ENCODE results near the gene GAN.

Gene GAN

DNA sequence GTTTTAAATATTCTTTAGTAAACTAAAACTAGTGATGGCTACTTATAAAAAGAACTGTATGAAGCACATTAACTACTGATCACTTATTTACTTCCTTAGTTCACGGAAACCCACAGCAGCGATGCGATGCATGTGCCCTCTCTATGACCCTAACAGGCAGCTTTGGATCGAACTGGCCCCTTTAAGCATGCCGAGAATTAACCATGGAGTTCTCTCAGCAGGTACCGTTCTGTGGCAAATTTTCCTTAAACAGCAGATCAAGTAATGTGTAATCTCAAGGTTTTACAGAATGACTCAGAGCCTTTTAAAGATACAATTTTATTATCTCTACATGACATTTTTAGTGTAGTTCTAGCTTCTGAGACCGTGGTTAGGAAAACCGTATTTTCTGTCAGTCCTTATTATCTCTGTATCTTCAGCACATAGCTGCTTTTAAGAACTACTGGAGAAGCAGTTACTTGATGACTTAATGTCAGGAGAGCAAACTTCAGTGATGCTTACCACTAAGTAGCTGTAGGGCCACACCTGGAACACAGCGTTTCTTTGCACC is 43.0 kb downstream of the GAN start:
- Histone ChIP-seq H3K27me3 (no peaks in the 10 kb centered on the region), H3K4me3 (ENCODE audit: low read depth in 1 of 2, low read length in 1 of 2) (no peak overlapping the region), H3K36me3 (peaks cover under 1% of the 10 kb centered on the region), H3K4me1 (ENCODE audit: control insufficient read depth in 1 of 2, insufficient read depth in 1 of 2, low read depth in 1 of 2, low read length in 1 of 2) (no peaks in the 10 kb centered on the region), H3K27ac (no peak overlapping the region), H3K9me3 (no peaks in the 10 kb centered on the region)
- TF ChIP-seq, protein P1, sequence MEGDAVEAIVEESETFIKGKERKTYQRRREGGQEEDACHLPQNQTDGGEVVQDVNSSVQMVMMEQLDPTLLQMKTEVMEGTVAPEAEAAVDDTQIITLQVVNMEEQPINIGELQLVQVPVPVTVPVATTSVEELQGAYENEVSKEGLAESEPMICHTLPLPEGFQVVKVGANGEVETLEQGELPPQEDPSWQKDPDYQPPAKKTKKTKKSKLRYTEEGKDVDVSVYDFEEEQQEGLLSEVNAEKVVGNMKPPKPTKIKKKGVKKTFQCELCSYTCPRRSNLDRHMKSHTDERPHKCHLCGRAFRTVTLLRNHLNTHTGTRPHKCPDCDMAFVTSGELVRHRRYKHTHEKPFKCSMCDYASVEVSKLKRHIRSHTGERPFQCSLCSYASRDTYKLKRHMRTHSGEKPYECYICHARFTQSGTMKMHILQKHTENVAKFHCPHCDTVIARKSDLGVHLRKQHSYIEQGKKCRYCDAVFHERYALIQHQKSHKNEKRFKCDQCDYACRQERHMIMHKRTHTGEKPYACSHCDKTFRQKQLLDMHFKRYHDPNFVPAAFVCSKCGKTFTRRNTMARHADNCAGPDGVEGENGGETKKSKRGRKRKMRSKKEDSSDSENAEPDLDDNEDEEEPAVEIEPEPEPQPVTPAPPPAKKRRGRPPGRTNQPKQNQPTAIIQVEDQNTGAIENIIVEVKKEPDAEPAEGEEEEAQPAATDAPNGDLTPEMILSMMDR (IDR thresholded peaks at IDR 0.05) = no peak

- H3K27me3 ChIP-seq = no peaks in the 10 kb centered on the region
- H3K4me3 ChIP-seq (ENCODE audit: low read depth in 1 of 2, low read length in 1 of 2) = no peak overlapping the region
- H3K9me3 ChIP-seq = no peaks in the 10 kb centered on the region
- H3K27ac ChIP-seq = no peak overlapping the region
- TF ChIP-seq, protein P1 (IDR thresholded peaks at IDR 0.05) = no peak
- H3K4me1 ChIP-seq (ENCODE audit: control insufficient read depth in 1 of 2, insufficient read depth in 1 of 2, low read depth in 1 of 2, low read length in 1 of 2) = no peaks in the 10 kb centered on the region
- H3K36me3 ChIP-seq = peaks cover 12% of the 10 kb centered on the region
Observed at GRCh38 chr16:81358860-81359259, 44.1 kb downstream of the GAN start.

GRCh38 chr16:81360135-81360534 is 45.4 kb downstream of the GAN start:
- no peaks in the 10 kb centered on the region for H3K4me1 ChIP-seq (ENCODE audit: control insufficient read depth in 1 of 2, insufficient read depth in 1 of 2, low read depth in 1 of 2, low read length in 1 of 2)
- TF ChIP-seq, protein P1 (IDR thresholded peaks at IDR 0.05) = no peak
- no peak overlapping the region for H3K27ac ChIP-seq
- H3K9me3 ChIP-seq = no peaks in the 10 kb centered on the region
- peaks cover 17% of the 10 kb centered on the region for H3K36me3 ChIP-seq
- no peaks in the 10 kb centered on the region for H3K27me3 ChIP-seq
- no peak overlapping the region for H3K4me3 ChIP-seq (ENCODE audit: low read depth in 1 of 2, low read length in 1 of 2)

GRCh38 chr16:81365731-81366130 is 51.0 kb downstream of the GAN start:
- no peak overlapping the region for H3K27ac ChIP-seq
- no peaks in the 10 kb centered on the region for H3K9me3 ChIP-seq
- TF ChIP-seq, protein P1 (IDR thresholded peaks at IDR 0.05) = no peak
- H3K4me1 ChIP-seq (ENCODE audit: control insufficient read depth in 1 of 2, insufficient read depth in 1 of 2, low read depth in 1 of 2, low read length in 1 of 2) = no peaks in the 10 kb centered on the region
- peaks cover 19% of the 10 kb centered on the region for H3K36me3 ChIP-seq
- no peaks in the 10 kb centered on the region for H3K27me3 ChIP-seq
- no peak overlapping the region for H3K4me3 ChIP-seq (ENCODE audit: low read depth in 1 of 2, low read length in 1 of 2)

- no peaks in the 10 kb centered on the region for H3K27me3 ChIP-seq
- no peaks in the 10 kb centered on the region for H3K9me3 ChIP-seq
- H3K27ac ChIP-seq = no peak overlapping the region
- no peak overlapping the region for H3K4me3 ChIP-seq (ENCODE audit: low read depth in 1 of 2, low read length in 1 of 2)
- TF ChIP-seq, protein P1 (IDR thresholded peaks at IDR 0.05) = peak; percentile 75
- H3K4me1 ChIP-seq (ENCODE audit: control insufficient read depth in 1 of 2, insufficient read depth in 1 of 2, low read depth in 1 of 2, low read length in 1 of 2) = no peaks in the 10 kb centered on the region
- peaks cover 19% of the 10 kb centered on the region for H3K36me3 ChIP-seq
Observed at GRCh38 chr16:81366316-81366932, 51.7 kb downstream of the GAN start.

Measured in neutrophil (primary cell).